ENCODE data around the gene SLC9A3. TPM values are rescaled to one million over a fixed set of nuclear protein-coding genes. Genes with fewer than 3 reads are reported as not detected.
A peak's percentile ranks its signal among the peaks of the same experiment; 100 is the strongest.

The SLC9A3 gene
- total RNA-seq, 1 experiment from 2014 or later = 2.5 TPM

GRCh38 chr5:427415-428087 lies 96.7 kb downstream of the SLC9A3 start:
- Histone ChIP-seq H3K36me3 (no peaks in the 10 kb centered on the region), H3K4me3 (no peak overlapping the region), H3K4me1 (no peaks in the 10 kb centered on the region; the same call in 1 of the 2 replicates), H3K9me3 (replicated peaks) (no peaks in the 10 kb centered on the region), H3K27ac (no peak overlapping the region), H3K27me3 (no peaks in the 10 kb centered on the region)
- no peak for DNase-seq

GRCh38 chr5:426392-426976 lies 97.8 kb downstream of the SLC9A3 start:
- Histone ChIP-seq H3K36me3 (no peaks in the 10 kb centered on the region), H3K27me3 (no peaks in the 10 kb centered on the region), H3K27ac (no peak overlapping the region), H3K4me3 (no peak overlapping the region), H3K4me1 (no peaks in the 10 kb centered on the region; the same call in 1 of the 2 replicates), H3K9me3 (replicated peaks) (no peaks in the 10 kb centered on the region)
- no peak for DNase-seq

GRCh38 chr5:425714-426113 lies 98.5 kb downstream of the SLC9A3 start:
- no peaks in the 10 kb centered on the region for H3K27me3 ChIP-seq
- DNase-seq = peak in 1 of 2 experiments; percentile 24
- H3K4me3 ChIP-seq = no peak overlapping the region
- no peaks in the 10 kb centered on the region for H3K9me3 ChIP-seq (replicated peaks)
- H3K4me1 ChIP-seq = no peaks in the 10 kb centered on the region; the same call in 1 of the 2 replicates
- no peak overlapping the region for H3K27ac ChIP-seq
- no peaks in the 10 kb centered on the region for H3K36me3 ChIP-seq

- Histone ChIP-seq H3K9me3 (replicated peaks) (no peaks in the 10 kb centered on the region), H3K4me1 (no peaks in the 10 kb centered on the region; the same call in 1 of the 2 replicates), H3K4me3 (no peak overlapping the region), H3K27me3 (no peaks in the 10 kb centered on the region), H3K36me3 (no peaks in the 10 kb centered on the region), H3K27ac (no peak overlapping the region)
- DNase-seq = no peak
Observed at GRCh38 chr5:424301-425110, 99.7 kb downstream of the SLC9A3 start.

GRCh38 chr5:423626-424261 lies 100.5 kb downstream of the SLC9A3 start:
- H3K27ac ChIP-seq = no peak overlapping the region
- no peaks in the 10 kb centered on the region for H3K36me3 ChIP-seq
- H3K9me3 ChIP-seq (replicated peaks) = no peaks in the 10 kb centered on the region
- no peak overlapping the region for H3K4me3 ChIP-seq
- H3K27me3 ChIP-seq = no peaks in the 10 kb centered on the region
- peaks cover 3% of the 10 kb centered on the region for H3K4me1 ChIP-seq
- no peak for DNase-seq

DNA sequence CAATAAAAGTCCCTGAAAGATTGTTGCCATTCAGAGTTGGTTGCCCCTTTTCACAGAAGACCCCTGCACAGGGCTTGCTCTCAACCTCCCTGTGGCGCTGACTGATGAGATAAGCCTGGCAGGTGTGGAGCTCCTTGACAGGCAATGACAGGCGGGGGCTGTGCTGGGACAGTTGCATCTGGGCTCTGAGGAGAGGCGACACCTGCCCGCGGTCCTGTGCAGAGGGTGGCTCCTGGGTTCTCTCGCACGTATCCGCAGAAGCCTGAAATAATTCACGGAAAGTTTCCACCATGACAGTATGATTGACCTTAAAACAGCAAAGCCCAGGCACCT lies 101.0 kb downstream of the SLC9A3 start:
- H3K27me3 ChIP-seq = no peaks in the 10 kb centered on the region
- no peak for DNase-seq
- no peak overlapping the region for H3K27ac ChIP-seq
- peaks cover 9% of the 10 kb centered on the region for H3K4me1 ChIP-seq
- no peak overlapping the region for H3K4me3 ChIP-seq
- no peaks in the 10 kb centered on the region for H3K36me3 ChIP-seq
- H3K9me3 ChIP-seq (replicated peaks) = no peaks in the 10 kb centered on the region

- H3K4me1 ChIP-seq = peaks cover 11% of the 10 kb centered on the region
- H3K27ac ChIP-seq = no peak overlapping the region
- no peak for DNase-seq
- H3K36me3 ChIP-seq = no peaks in the 10 kb centered on the region
- H3K9me3 ChIP-seq (replicated peaks) = no peaks in the 10 kb centered on the region
- no peaks in the 10 kb centered on the region for H3K27me3 ChIP-seq
- H3K4me3 ChIP-seq = no peak overlapping the region
Observed at GRCh38 chr5:422323-423232, 101.7 kb downstream of the SLC9A3 start.

DNA sequence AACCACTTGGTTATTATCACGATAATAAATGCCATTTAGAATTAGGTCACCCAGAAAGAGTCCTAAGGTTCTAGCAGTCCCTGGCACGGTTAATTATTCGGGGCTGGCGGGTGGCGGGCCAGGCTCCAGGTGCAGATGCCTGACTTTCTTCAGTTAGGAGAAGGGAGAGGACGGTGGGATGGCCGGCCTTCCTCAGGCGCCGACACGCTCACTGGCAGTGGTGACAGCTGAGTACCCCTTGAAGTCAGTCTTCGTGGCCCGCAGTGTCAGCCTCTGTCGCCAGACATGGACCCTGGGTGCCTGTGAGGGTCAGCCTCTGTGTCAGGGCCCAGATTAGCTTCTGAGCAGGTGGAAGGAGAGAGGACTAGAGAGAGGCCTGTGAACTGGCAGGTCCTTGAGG lies 102.3 kb downstream of the SLC9A3 start:
- Histone ChIP-seq H3K27me3 (no peaks in the 10 kb centered on the region), H3K27ac (no peak overlapping the region), H3K9me3 (replicated peaks) (no peaks in the 10 kb centered on the region), H3K4me1 (peaks cover 11% of the 10 kb centered on the region), H3K36me3 (no peaks in the 10 kb centered on the region), H3K4me3 (no peak overlapping the region)
- DNase-seq = no peak

GRCh38 chr5:421287-421880 lies 102.9 kb downstream of the SLC9A3 start:
- no peak for DNase-seq
- no peaks in the 10 kb centered on the region for H3K9me3 ChIP-seq (replicated peaks)
- H3K27me3 ChIP-seq = no peaks in the 10 kb centered on the region
- H3K36me3 ChIP-seq = no peaks in the 10 kb centered on the region
- H3K27ac ChIP-seq = no peak overlapping the region
- no peak overlapping the region for H3K4me3 ChIP-seq
- H3K4me1 ChIP-seq = peaks cover 11% of the 10 kb centered on the region

- Histone ChIP-seq H3K27me3 (no peaks in the 10 kb centered on the region), H3K4me3 (no peak overlapping the region), H3K4me1 (peaks cover 11% of the 10 kb centered on the region), H3K9me3 (replicated peaks) (no peaks in the 10 kb centered on the region), H3K27ac (no peak overlapping the region), H3K36me3 (no peaks in the 10 kb centered on the region)
- DNase-seq = no peak
Observed at GRCh38 chr5:420632-421286, 103.5 kb downstream of the SLC9A3 start.

Other genes with a start within 250 kb of the SLC9A3 start
- 0.15 and 0.20 TPM in 2 replicates for gene AHRR, start 202.7 kb downstream of the SLC9A3 start, total RNA-seq (2014; rRNA removed; shearing (Covaris generic))
- 10.2 and 10.4 TPM in 2 replicates for gene EXOC3, start 81.3 kb downstream of the SLC9A3 start, total RNA-seq (2014; rRNA removed; shearing (Covaris generic))
- gene CEP72, start 87.9 kb upstream of the SLC9A3 start, total RNA-seq (2014; rRNA removed; shearing (Covaris generic)) = 8.1 and 9.8 TPM in 2 replicates
- gene TPPP, start 168.9 kb upstream of the SLC9A3 start, total RNA-seq (2014; rRNA removed; shearing (Covaris generic)) = 0.03 and 0.04 TPM in 2 replicates

Measured in SJCRH30 (cell line).